Duodenal mucosa (tissue), 2 donors: ENCODE data around the gene UBAC2.

ENCODE experiments used
- H3K27ac ChIP-seq: one replicate; pipeline ENCODE4 v1.7.0; 2013; ENCODE audit warnings: low read depth, low read length
- H3K27me3 ChIP-seq, 2 donors: one replicate each; pipeline ENCODE4 v1.7.0; 2013; ENCODE audit warnings: low read length in 2 of 2, control low read depth in 1 of 2; ENCODE audit not compliant: insufficient read depth in 2 of 2, control insufficient read depth in 1 of 2
- H3K36me3 ChIP-seq, 2 donors: one replicate each; pipeline ENCODE4 v1.7.0; 2013; ENCODE audit warnings: low read length in 2 of 2, control low read depth in 1 of 2; ENCODE audit not compliant: insufficient read depth in 2 of 2, control insufficient read depth in 1 of 2
- H3K4me1 ChIP-seq, 2 donors: one replicate each; pipeline ENCODE4 v1.7.0; 2013; ENCODE audit warnings: low read length in 2 of 2, control low read depth in 1 of 2; ENCODE audit not compliant: insufficient read depth in 2 of 2, control insufficient read depth in 1 of 2
- H3K4me3 ChIP-seq, 2 donors: one replicate each; pipeline ENCODE4 v1.7.0; 2013; ENCODE audit warnings: low read length in 2 of 2, low read depth in 1 of 2
- H3K9ac ChIP-seq, 2 donors: one replicate each; pipeline ENCODE4 v1.7.0; 2013; ENCODE audit warnings: low read length in 2 of 2, low read depth in 1 of 2
- H3K9me3 ChIP-seq, 2 donors: one replicate each; pipeline ENCODE4 v1.7.0; 2013; ENCODE audit warnings: low read length in 2 of 2, control low read depth in 1 of 2; ENCODE audit not compliant: control insufficient read depth in 1 of 2

Gene UBAC2

DNA sequence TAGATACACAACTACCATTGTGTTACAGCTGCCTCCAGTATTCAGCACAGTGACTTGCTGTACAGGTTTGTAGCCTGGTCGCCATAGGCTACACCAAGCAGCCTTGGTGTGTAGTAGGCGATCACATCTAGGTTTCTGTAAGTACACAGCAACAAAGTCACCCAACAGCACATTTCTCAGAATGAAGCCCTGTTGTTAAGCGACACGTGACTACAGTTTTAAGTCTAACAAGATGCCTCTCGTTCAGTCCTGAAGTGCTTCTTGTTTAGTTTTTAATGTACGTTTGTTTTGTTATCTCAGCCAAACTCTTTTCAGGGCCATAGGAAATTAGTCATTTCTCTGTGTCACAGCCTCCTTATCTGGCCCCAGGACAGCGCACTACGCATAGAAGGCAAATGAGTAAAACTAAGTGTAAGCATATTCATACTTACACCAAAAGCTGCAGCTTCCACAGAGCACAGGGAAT is 156.5 kb downstream of the UBAC2 start:
- Histone ChIP-seq H3K27ac (peak overlapping the region; percentile 72), H3K9me3 (no peaks in the 10 kb centered on the region), H3K9ac (peak overlapping the region in 1 of 2 donors; percentile 21), H3K36me3 (peaks cover 6 to 39% of the 10 kb centered on the region in 2 donors), H3K4me1 (peaks cover 30 to 37% of the 10 kb centered on the region in 2 donors), H3K4me3 (no peak overlapping the region), H3K27me3 (no peaks in the 10 kb centered on the region)

DNA sequence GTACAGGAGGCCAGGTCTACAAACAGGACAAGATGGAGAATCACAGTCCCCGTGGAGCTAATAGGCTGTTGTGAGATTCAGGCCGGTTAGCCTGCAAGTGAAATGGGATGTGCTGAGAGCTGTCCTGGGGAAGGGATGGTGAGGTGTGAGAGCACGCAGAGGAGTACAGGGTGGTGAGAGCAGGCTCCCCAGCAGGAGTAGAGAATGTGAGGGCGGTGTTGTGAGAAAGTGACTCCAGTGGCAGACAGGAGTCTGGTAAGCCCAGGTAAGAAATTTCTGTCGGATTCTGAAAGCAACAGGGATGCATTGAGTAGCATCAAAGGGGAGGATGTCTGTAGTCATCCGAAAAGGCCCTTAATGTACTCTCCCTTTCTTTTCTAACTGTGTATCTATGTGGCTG is 157.3 kb downstream of the UBAC2 start:
- Histone ChIP-seq H3K9me3 (no peaks in the 10 kb centered on the region), H3K27ac (no peak overlapping the region), H3K27me3 (no peaks in the 10 kb centered on the region), H3K4me3 (no peak overlapping the region), H3K9ac (no peak overlapping the region), H3K36me3 (peaks cover 6 to 37% of the 10 kb centered on the region in 2 donors), H3K4me1 (peaks cover 30 to 37% of the 10 kb centered on the region in 2 donors)

DNA sequence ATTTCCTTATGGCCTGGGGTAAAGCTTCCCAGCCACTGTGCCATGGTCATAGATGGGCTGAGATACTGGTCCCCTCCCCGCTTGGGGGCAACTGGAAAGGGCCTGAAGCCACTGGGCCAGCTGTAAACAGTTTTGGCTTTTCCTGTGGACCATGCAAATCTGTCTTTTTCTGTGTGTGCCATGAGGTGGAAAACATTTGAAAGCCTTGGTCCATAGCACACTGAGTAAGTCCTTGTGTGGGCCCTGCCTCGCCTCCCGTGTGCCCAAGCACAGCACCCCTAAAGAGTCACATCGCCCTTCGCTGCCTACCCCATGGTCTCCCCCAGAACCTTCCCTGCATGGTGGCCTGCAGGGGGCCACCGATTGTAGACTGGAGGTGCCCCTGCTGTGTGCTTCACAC is 158.9 kb downstream of the UBAC2 start:
- Histone ChIP-seq H3K36me3 (peaks cover 6 to 37% of the 10 kb centered on the region in 2 donors), H3K4me3 (no peak overlapping the region), H3K4me1 (peaks cover 29 to 30% of the 10 kb centered on the region in 2 donors), H3K9ac (no peak overlapping the region), H3K27ac (no peak overlapping the region), H3K9me3 (no peaks in the 10 kb centered on the region), H3K27me3 (no peaks in the 10 kb centered on the region)

DNA sequence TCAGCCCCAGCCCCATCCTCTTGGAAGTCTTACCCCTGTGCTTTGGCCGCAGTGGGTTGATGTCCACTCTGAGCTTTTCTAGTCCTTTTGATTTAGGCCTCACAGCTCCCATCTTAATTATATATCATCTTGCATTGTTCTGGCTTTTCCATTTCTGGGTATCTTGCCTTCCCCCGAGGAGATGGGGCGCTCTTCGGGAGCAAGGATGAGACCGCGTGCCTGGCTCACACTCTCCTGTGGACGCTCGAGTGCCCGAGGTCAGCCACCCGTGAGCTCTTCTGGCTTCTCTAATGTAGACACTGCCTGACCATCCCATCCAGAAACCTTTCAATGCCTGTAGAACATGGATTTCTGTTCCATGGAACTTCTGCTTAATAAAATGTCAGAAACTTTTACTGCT is 160.0 kb downstream of the UBAC2 start:
- Histone ChIP-seq H3K36me3 (peaks cover 6 to 34% of the 10 kb centered on the region in 2 donors), H3K27ac (no peak overlapping the region), H3K4me1 (peaks cover 19 to 24% of the 10 kb centered on the region in 2 donors), H3K9ac (no peak overlapping the region), H3K9me3 (no peaks in the 10 kb centered on the region), H3K4me3 (no peak overlapping the region), H3K27me3 (no peaks in the 10 kb centered on the region)

DNA sequence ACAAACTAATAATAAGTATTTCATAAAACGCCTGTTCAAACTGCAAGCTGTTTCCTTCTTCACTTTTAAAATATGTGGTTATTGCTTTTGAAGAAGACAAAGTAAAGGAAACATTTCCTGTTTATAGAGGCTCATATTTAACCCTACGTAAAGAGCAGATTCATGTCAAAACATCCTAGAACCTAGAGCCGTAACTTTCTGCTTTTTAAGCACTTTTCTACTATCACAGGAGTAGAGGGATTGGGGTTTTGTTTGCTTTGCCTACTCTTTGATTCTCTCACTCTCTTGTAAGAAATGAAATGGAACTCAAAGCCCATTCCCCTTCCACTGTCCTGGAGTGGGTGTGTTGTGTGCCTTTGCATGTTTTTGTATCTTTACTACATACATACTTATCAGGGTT is 160.5 kb downstream of the UBAC2 start:
- peaks cover 6 to 34% of the 10 kb centered on the region in 2 donors for H3K36me3 ChIP-seq
- H3K27me3 ChIP-seq: no peaks in the 10 kb centered on the region
- H3K4me3 ChIP-seq: no peak overlapping the region
- H3K27ac ChIP-seq: no peak overlapping the region
- H3K9ac ChIP-seq: no peak overlapping the region
- no peaks in the 10 kb centered on the region for H3K9me3 ChIP-seq
- peaks cover 14 to 19% of the 10 kb centered on the region in 2 donors for H3K4me1 ChIP-seq

DNA sequence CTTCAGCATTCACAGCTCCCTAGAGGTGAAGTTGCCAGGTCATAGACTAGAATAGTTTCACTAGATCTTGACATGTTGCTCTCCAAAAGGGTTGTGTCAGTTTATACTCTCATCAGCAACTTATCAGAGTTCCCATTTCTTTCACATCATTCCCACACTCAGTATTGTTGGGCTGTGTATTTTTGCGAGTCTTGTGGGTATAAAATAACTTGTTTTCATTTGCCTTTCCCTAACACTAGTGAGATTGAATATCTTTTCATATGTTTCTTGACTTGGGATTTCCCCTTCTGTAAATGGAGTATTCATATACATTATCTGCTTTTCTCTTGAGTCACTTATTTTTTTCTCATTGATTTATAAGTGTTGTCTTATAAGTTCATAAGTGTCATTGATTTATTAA is 161.7 kb downstream of the UBAC2 start:
- Histone ChIP-seq H3K27ac (no peak overlapping the region), H3K4me3 (no peak overlapping the region), H3K27me3 (no peaks in the 10 kb centered on the region), H3K9ac (no peak overlapping the region), H3K4me1 (peaks cover 5 to 7% of the 10 kb centered on the region in 2 donors), H3K9me3 (no peaks in the 10 kb centered on the region), H3K36me3 (peaks cover 6 to 31% of the 10 kb centered on the region in 2 donors)

DNA sequence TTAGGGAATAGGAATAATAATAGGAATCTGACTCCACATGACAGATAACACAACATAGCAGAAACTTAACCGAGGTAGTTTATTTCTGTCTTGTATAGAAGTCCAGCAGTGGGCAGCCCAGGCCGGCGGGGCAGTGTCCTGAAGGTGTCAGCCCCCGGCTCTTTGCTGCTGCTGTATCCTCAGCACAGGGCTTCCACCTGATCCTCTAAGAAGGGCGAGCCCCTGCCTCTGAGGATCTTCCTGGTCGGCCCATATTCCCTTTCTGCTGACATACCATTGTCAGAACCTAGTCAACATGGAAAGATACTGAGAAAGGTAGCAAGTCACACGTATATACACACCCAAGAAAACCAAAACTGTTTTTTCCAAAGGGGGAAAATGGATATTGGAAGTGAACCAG is 162.7 kb downstream of the UBAC2 start:
- H3K27ac ChIP-seq: no peak overlapping the region
- H3K4me1 ChIP-seq: peaks cover 0 to 5% of the 10 kb centered on the region in 2 donors
- H3K27me3 ChIP-seq: no peaks in the 10 kb centered on the region
- no peak overlapping the region for H3K9ac ChIP-seq
- H3K36me3 ChIP-seq: peaks cover 13 to 31% of the 10 kb centered on the region in 2 donors
- H3K4me3 ChIP-seq: no peak overlapping the region
- H3K9me3 ChIP-seq: no peaks in the 10 kb centered on the region

DNA sequence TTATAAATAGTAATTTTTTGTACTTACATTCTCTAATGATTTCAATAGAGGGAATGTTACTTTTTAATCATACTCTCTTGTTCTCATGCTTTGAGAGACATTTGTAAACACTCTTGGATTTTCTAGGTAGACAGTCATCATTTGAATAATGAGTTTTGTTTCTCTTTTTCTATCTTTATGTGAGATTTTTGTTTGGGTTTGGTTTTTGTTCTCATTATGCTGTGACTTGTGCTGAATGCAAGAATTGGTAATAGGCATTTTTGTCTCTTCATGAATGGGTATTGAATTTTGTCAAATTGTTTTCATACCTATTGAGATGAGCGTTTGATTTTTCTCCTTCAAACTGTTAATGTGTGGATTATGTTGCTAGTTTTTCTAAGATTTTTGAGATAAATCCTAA is 163.3 kb downstream of the UBAC2 start:
- Histone ChIP-seq H3K27me3 (no peaks in the 10 kb centered on the region), H3K4me1 (peaks cover 0 to 5% of the 10 kb centered on the region in 2 donors), H3K9ac (no peak overlapping the region), H3K9me3 (no peaks in the 10 kb centered on the region), H3K4me3 (no peak overlapping the region), H3K36me3 (peaks cover 13 to 34% of the 10 kb centered on the region in 2 donors), H3K27ac (no peak overlapping the region)

DNA sequence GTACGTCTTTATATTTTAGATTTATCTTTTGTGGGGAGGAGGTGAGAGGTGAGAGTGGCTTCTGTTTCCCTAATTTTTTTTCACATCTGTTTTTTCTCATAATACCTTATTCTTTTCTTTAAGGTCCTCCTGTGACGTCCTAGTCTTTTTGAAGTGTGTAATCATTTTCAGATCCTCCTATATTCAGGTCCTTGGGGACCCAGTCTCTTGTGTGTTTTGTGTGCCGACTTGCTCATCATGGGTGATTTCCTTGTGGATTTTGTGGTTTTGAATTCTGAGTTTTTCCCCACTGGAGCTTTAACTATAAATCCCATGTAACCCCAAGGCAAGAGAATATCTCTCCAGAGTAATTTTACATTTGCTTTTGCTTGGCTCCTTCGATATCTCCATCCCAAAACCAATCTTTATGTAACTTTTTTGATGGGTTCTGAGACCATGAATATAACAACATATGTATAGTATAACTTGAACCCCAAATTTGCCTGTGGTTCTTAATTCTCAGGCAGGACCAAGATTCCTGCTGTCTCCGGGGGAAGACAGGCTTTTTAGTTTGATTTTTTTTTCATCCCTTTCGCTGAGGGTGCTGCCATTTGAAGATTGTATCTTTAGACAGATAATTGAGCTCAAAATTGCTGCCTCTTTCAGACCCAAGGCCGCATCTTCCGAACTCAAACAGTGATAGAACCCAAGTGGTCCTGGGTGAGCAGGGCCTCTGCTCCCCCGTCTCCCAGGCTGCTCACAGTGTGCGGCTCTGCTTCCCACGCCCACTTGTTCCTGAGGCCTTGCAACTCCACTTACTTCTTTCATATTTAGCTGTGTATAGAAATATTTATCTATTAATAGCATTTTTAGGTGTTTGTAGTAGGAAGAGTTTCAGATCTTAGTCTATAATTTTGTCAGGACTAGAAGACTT is 165.7 kb downstream of the UBAC2 start:
- Histone ChIP-seq H3K9me3 (no peaks in the 10 kb centered on the region), H3K27me3 (no peaks in the 10 kb centered on the region), H3K4me1 (no peaks in the 10 kb centered on the region), H3K9ac (no peak overlapping the region), H3K27ac (no peak overlapping the region), H3K36me3 (peaks cover 18 to 40% of the 10 kb centered on the region in 2 donors), H3K4me3 (no peak overlapping the region)

DNA sequence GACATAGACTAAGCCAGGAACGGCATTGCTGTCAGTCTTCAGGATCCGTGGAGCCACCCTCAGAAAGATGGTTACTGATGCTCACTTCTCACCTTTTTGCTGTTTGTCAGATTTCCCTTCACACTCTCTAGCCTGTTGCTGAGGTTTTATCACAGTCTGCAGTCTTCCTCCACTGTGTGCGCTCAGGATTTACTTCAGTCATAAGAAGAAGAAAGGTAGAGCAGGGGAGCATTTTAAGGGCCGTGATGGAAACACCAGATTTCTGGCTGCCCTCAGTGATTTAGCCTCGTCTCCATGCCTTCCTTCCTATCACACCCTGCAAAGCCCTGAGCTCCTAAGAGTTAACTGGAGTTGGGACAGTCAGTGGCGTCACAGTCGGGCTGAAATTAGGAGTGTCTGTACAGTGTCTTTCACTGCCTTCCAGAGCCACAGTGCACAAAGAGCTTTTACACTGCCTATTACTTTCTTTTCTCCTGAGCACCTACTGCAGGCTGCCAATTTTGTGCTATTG is 166.5 kb downstream of the UBAC2 start:
- Histone ChIP-seq H3K4me1 (no peaks in the 10 kb centered on the region), H3K27ac (no peak overlapping the region), H3K36me3 (peaks cover 18 to 37% of the 10 kb centered on the region in 2 donors), H3K27me3 (no peaks in the 10 kb centered on the region), H3K9ac (no peak overlapping the region), H3K4me3 (no peak overlapping the region), H3K9me3 (no peaks in the 10 kb centered on the region)
